Measurements from ENCODE around the gene NKAPL.
"Not testable (repeated sequence)": the region's sequence is repeated elsewhere in the genome, so short reads cannot be mapped to it uniquely, and the experiment has no call there.

NKAPL gene

GRCh38 chr6:28303570-28303969, 44.5 kb downstream of the NKAPL start:
- TF ChIP-seq CTCF (IDR thresholded peaks at IDR 0.05; ENCODE audit: insufficient read depth, low read length, missing control alignments): no peak
- ChIA-PET CTCF (interaction anchor here (1.5 kb wide), 1 partner anchor 53 kb away, joined by 3 read pairs; no protein-coding TSS in a partner anchor), POLR2A (no interaction called here)
- H3K4me3 ChIP-seq (ENCODE audit: low read depth, low read length): no peak overlapping the region
- no peak for DNase-seq (ENCODE audit: low read depth, low spot score)

GRCh38 chr6:28306363-28306762, 47.3 kb downstream of the NKAPL start:
- H3K4me3 ChIP-seq (ENCODE audit: low read depth, low read length); CTCF ChIA-PET; POLR2A ChIA-PET; DNase-seq (ENCODE audit: low read depth, low spot score): not testable (repeated sequence)

All from AG04449 (cell line).